ENCODE measurements around the gene AGPS.
"Not testable (repeated sequence)": the region's sequence is repeated elsewhere in the genome, so short reads cannot be mapped to it uniquely, and the experiment has no call there.

The AGPS gene

GRCh38 chr2:177352441-177353186 lies 40.0 kb upstream of the AGPS start:
- Histone ChIP-seq H3K4me1 (ENCODE audit: control insufficient read depth, insufficient read depth, low read length) (no peaks in the 10 kb centered on the region), H3K4me3 (ENCODE audit: low read depth, low read length) (no peak overlapping the region), H3K27ac (ENCODE audit: extremely low read depth, low read depth, low read length) (no peak overlapping the region), H3K36me3 (ENCODE audit: control insufficient read depth in 2 of 2, insufficient read depth in 1 of 2, low read length in 2 of 2) (no peaks in the 10 kb centered on the region), H3K9me3 (ENCODE audit: control insufficient read depth, insufficient read depth, low read depth, low read length) (no peaks in the 10 kb centered on the region)
- TF ChIP-seq ZNF561 (tag by site-specific recombination; IDR thresholded peaks at IDR 0.05; ENCODE audit: borderline replicate concordance): no peak
- TF ChIP-seq SP7 (tag by site-specific recombination; IDR thresholded peaks at IDR 0.05): no peak
- no peak for TF ChIP-seq TCF7L2 (IDR thresholded peaks at IDR 0.05; ENCODE audit: borderline replicate concordance, low read depth, low read length)
- TF ChIP-seq ZSCAN4 (tag by site-specific recombination; IDR thresholded peaks at IDR 0.05): no peak
- POLR2A ChIA-PET: no interaction called here
- CTCF ChIA-PET: no interaction called here

GRCh38 chr2:177353187-177353478 lies 39.4 kb upstream of the AGPS start:
- ChIA-PET CTCF (no interaction called here), POLR2A (no interaction called here)
- Histone ChIP-seq H3K9me3 (ENCODE audit: control insufficient read depth, insufficient read depth, low read depth, low read length) (no peaks in the 10 kb centered on the region), H3K4me3 (ENCODE audit: low read depth, low read length) (no peak overlapping the region), H3K27ac (ENCODE audit: extremely low read depth, low read depth, low read length) (no peak overlapping the region), H3K36me3 (ENCODE audit: control insufficient read depth in 2 of 2, insufficient read depth in 1 of 2, low read length in 2 of 2) (no peaks in the 10 kb centered on the region), H3K4me1 (ENCODE audit: control insufficient read depth, insufficient read depth, low read length) (no peaks in the 10 kb centered on the region)
- TF ChIP-seq ZFHX2 (tag by site-specific recombination; conservative IDR thresholded peaks at IDR 0.05): no peak
- TF ChIP-seq, protein P1, sequence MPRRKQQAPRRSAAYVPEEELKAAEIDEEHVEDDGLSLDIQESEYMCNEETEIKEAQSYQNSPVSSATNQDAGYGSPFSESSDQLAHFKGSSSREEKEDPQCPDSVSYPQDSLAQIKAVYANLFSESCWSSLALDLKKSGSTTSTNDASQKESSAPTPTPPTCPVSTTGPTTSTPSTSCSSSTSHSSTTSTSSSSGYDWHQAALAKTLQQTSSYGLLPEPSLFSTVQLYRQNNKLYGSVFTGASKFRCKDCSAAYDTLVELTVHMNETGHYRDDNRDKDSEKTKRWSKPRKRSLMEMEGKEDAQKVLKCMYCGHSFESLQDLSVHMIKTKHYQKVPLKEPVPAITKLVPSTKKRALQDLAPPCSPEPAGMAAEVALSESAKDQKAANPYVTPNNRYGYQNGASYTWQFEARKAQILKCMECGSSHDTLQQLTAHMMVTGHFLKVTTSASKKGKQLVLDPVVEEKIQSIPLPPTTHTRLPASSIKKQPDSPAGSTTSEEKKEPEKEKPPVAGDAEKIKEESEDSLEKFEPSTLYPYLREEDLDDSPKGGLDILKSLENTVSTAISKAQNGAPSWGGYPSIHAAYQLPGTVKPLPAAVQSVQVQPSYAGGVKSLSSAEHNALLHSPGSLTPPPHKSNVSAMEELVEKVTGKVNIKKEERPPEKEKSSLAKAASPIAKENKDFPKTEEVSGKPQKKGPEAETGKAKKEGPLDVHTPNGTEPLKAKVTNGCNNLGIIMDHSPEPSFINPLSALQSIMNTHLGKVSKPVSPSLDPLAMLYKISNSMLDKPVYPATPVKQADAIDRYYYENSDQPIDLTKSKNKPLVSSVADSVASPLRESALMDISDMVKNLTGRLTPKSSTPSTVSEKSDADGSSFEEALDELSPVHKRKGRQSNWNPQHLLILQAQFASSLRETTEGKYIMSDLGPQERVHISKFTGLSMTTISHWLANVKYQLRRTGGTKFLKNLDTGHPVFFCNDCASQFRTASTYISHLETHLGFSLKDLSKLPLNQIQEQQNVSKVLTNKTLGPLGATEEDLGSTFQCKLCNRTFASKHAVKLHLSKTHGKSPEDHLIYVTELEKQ (tag by site-specific recombination; IDR thresholded peaks at IDR 0.05; ENCODE audit: borderline replicate concordance): no peak
- no peak for TF ChIP-seq ZNF114 (tag by site-specific recombination; IDR thresholded peaks at IDR 0.05)
- TF ChIP-seq EGR2 (tag by site-specific recombination; IDR thresholded peaks at IDR 0.05; ENCODE audit: low read depth): no peak
- no peak for TF ChIP-seq ZNF16 (tag by site-specific recombination; IDR thresholded peaks at IDR 0.05; ENCODE audit: low read depth)
- no peak for TF ChIP-seq ZNF426 (tag by site-specific recombination; IDR thresholded peaks at IDR 0.05)
- no peak for TF ChIP-seq ZNF404 (tag by site-specific recombination; IDR thresholded peaks at IDR 0.05)
- TF ChIP-seq ZNF513 (tag by site-specific recombination; IDR thresholded peaks at IDR 0.05): no peak
- no peak for TF ChIP-seq ZNF654 (tag by site-specific recombination; IDR thresholded peaks at IDR 0.05; ENCODE audit: low read depth)
- TF ChIP-seq ZNF791 (tag by site-specific recombination; IDR thresholded peaks at IDR 0.05): no peak
- no peak for TF ChIP-seq ZNF280D (tag by site-specific recombination; IDR thresholded peaks at IDR 0.05)
- TF ChIP-seq ZNF362 (tag by site-specific recombination; IDR thresholded peaks at IDR 0.05): no peak
- TF ChIP-seq ZFP41 (tag by site-specific recombination; IDR thresholded peaks at IDR 0.05; ENCODE audit: borderline replicate concordance): no peak
- TF ChIP-seq FEZF1 (tag by site-specific recombination; IDR thresholded peaks at IDR 0.05): no peak

DNA sequence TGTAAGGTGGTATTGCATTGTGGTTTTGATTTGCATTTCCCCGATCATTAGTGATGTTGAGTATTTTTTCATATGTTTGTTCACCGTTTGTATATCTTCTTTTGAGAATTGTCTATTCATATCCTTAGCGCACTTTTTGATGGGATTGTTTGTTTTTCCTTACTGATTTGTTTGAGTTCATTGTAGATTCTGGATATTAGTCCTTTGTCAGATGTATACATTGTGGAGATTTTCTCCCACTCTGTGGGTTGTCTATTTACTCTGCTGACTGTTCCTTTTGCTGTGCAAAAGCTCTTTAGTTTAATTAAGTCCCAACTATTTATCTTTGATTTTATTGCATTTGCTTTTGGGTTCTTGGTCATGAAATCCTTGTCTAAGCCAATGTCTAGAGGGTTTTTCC lies 38.0 kb upstream of the AGPS start:
- H3K4me3 ChIP-seq (ENCODE audit: low read depth, low read length); H3K9me3 ChIP-seq (ENCODE audit: control insufficient read depth, insufficient read depth, low read depth, low read length); H3K27ac ChIP-seq (ENCODE audit: extremely low read depth, low read depth, low read length); H3K36me3 ChIP-seq (ENCODE audit: control insufficient read depth in 2 of 2, insufficient read depth in 1 of 2, low read length in 2 of 2); H3K4me1 ChIP-seq (ENCODE audit: control insufficient read depth, insufficient read depth, low read length); CTCF ChIA-PET: not testable (repeated sequence)
- POLR2A ChIA-PET: interaction anchor here (0.7 kb wide), 1 partner anchor 367 kb away, joined by 3 read pairs; no protein-coding TSS in a partner anchor

Data from HEK293 (cell line).